MV-4-11 (cell line): ENCODE measurements around the gene SMC1B.
"Not testable (repeated sequence)": the region's sequence is repeated elsewhere in the genome, so short reads cannot be mapped to it uniquely, and the experiment has no call there.

Experiments used
- DNase-seq: peaks from one replicate; lab custom pipeline; 2025; lab: John Stamatoyannopoulos, UW

The SMC1B gene

DNA sequence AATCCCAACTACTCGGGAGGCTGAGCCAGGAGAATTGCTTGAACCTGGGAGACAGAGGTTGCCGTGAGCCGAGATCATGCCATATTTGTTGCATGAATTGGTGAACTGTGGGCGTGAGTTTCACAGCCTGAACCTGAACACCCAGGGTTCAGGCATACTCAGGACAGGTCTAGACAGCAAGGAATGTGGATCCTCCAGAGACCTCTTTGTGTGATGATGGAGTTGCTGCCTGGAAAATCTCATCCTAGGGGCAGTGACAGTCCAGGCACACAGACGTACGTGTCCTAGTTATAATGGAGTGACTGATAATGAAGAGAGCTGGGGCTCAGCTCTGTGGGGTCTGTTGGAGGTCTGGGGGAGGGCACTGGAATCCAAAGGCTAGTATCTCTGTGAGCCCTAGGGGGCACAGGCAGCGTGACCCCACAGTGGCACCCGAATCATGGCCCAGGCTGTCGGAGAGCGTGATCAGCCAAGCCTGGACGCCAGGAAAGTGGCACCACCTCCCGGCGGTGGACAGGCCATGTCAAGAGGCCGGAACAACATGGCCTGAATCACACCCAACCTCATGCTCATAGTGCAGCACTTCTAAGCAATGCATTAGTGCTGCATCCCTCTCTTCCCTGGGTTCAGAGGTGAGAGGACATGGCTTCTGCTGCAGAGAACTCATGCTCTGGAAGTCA, 31.8 kb upstream of the SMC1B start:
- DNase-seq: no peak

DNA sequence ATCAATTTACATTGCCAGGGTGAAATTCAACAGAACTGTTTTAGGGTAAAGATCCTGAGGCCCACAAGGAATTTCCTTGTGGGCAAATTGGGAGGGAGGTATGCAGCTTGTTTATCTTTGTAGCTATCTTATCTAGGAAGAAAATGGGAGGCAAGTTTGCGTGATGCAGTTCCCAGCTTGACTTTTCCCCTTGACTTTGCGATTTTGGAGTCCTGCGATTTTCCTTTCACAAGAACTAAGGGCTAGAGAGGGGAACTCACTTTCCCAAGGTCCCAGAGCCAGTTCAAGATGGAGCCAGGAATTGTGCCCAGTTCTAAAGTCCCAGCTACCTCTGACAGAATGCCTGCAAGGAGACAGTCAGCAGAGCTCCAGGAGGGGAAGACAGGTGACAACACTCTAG, 30.8 kb upstream of the SMC1B start:
- DNase-seq: no peak

DNA sequence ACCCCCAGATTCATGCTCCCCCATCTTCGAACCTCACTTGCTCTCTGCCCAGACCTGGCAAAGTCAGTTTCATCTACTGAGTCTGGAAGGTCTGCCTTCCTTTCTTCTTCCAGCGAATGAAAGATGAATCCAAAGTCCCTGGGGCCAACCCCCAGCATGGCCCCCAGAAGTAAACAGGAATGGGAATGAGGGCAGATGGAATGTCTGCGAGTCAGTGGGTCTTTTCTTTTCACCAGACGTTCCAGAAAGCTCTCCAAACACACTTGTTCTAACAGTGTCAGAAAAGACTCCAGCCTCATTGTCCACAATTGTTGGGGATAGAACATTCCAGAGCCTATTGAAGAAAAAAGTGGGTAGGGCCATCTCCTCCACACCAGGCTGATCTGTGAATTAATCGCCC, 28.7 kb upstream of the SMC1B start:
- DNase-seq: no peak

DNA sequence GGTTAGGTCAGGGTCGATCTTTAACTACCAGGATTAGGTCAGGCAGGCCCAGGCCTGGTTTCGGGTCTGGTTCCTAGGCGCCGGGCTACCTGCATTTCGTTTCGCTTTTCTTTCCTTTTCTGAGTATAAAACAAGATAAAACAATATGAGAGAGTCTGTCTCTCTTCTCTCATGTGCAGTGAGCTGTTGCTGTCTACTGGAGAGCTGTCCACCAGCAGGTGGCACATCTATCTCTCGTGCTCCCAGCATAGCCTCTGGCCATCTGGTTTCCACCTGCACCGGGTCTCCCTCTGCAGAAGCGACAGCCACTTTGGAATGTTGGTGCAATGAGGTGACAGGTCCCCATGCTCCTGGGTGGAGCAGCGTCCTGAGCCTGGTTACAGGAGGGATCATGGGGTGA, 27.7 kb upstream of the SMC1B start:
- DNase-seq: peak; percentile 24

DNA sequence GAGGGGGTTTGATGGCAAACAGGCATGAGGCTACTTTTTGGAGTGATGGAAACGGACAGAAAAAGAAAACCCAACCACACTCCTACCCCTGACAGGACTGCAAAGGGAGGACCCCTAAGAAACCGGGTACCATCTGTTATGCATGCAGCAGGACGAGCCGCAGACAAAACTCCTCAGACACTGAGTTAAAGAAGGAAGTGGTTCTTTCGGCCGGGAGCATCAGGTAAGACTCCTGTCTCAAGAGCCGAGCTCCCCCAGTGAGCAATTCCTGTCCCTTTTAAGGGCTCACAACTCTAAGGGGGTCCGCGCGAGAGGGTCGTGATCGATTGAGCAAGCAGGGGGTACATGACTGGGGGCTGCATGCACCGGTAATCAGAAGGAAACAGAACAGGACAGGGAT, 27.3 kb upstream of the SMC1B start:
- DNase-seq: not testable (repeated sequence)

DNA sequence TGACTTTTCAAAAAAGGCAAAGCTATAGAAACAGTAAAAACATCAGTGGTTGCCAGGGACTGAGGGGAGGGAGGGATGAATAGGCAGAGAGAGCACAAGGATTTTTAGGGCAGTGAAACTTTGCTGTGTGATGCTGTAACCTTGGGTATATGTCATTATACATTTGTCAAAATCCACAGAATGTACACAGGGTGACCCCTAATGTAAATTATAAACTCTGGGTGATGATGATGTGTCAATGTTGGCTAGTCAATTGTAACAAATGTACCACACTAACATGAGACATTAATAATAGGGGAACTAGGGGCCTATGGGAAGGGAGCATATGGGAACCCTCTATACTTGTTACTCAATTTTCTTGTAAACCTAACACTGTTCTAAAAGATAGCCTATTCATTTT, 24.9 kb upstream of the SMC1B start:
- peak; percentile 31 for DNase-seq

DNA sequence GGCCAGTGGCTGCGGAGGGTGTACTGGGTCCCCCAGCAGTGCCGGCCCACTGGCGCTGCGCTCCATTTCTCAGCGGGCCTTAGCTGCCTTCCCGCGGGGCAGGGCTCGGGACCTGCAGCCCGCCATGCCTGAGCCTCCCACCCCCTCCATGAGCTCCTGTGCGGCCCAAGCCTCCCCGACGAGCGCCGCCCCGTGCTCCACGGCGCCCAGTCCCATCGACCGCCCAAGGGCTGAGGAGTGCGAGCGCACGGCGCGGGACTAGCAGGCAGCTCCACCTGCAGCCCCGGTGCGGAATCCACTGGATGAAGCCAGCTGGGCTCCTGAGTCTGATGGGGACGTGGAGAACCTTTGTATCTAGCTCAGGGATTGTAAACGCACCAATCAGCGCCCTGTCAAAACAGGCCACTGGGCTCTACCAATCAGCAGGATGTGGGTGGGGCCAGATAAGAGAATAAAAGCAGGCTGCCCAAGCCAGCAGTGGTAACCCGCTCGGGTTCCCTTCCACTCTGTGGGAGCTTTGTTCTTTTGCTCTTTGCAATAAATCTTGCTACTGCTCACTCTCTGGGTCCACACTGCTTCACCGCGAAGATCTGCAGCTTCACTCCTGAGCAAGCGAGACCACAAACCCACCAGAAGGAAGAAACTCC, 23.6 kb upstream of the SMC1B start:
- peak; percentile 12 for DNase-seq

DNA sequence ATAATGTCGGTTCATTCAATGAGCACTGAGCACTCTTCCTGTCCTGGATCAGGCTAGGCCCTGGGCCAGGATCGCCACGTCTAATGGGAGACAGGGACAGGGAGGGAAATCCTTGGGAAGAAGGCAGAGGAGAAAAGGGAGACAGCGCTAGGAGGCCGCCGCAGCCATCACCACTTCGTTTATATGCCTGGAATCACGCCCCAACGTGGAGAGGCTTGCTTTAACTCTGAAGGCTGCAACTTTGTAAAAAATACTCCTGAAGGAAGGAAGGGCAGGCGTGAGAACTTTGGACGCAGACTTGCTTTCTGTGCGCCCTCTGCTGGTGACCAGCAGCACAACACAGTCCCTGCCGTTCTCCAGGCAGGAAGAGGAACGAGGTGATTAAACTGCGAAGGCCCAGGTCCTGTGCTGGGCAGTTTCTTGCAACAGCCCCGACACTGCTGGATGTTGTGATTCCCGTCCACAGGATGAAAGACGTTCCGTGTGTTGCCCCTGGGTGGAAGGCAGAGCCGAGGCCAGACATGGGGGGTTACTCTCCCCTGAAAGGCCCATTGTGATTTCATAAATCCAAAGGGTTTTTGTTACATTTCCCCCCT, 22.2 kb upstream of the SMC1B start:
- peak; percentile 83 for DNase-seq

DNA sequence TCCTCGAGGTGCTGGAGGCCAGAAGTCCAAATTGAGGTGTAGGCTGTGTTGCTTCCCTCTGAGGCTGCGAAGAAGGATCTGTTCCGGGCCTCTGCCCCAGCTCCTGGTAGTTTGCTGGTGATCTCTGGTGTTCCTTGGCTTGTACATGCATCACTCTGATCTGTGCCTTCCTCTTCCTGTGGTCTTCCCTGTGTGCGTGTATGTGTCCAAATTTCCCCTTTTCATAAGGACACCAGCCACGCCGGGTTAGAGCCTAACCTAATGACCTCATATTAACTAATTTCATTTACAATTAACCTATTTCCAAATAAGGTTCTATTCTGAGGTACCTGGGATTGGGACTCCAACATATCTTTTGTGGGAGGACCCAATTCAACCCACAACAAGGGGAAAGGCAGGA, 21.6 kb upstream of the SMC1B start:
- DNase-seq: peak; percentile 19

DNA sequence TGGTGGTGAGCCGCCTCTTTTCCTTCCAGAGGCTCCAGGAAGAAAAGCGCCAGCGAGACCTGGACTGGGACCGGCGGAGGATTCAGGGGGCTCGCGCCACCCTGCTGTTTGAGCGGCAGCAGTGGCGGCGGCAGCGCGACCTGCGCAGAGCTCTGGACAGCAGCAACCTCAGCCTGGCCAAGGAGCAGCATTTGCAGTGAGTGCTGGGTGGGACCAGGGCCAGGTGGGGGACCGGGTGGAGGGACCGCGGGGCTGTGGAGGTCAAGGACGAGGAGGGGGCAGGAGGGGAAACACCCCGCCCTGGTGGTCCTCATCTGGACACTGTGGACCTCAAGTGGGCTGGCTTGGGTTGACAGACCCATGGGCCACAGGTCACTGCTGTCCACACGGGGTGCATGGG, 17.5 kb upstream of the SMC1B start:
- DNase-seq: no peak

DNA sequence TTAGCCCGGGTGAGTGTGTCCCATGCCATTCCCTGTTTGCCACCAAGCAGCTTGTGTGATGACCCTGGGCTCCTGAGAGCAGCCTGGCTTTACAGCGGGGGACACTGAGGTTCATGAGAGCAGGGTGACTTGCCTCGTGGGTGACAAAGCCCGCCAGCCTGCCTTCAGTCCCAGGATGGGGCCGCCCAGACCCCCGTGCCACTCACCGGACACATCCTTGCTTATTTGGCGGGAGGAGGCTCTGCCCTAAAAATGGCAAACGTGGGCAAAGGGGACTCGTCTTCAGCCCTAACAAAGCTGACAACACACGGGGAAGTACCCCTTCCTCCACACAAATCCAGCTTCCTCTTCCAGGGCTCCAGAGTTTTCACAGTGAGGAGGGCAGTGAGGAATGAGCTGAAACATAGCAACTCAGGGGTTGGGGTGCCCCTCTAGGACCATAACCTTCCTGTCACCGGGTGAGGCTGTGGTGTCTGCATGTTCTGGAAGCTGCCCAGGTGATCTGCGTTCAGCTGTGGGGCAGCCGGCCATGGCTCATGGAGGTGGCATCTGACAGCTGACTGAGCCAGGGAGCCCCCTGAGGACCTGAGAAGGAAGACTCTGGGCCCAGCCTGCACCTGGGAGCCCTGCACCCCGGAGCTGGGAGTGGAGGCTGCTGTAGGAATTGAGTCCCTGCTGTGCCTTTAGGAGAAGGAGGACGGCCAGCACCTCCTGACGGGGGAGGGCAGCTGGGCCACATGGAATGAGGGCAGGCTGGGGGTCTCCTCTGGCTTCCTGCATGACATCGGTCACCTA, 16.8 kb upstream of the SMC1B start:
- DNase-seq: no peak

DNA sequence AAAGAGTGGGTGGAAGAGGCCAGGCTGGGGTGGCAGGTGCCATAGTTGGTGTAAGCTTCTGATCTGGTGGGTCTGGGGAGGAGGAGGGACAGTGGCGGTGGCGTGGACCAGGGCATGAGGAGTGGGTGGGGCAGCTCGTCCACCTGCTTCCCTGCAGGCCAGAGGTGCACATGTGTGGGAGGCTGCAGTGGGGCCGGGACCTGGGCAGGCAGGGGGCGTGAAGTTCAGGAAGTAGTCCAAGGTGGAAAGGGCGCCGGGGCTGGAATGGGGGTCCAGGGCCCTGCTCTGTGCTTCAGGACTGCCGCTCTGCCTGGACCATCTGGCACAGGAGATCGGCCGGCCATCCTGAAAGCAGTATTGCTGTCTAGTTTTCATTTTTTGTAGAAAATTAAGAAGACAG, 16.0 kb upstream of the SMC1B start:
- no peak for DNase-seq

DNA sequence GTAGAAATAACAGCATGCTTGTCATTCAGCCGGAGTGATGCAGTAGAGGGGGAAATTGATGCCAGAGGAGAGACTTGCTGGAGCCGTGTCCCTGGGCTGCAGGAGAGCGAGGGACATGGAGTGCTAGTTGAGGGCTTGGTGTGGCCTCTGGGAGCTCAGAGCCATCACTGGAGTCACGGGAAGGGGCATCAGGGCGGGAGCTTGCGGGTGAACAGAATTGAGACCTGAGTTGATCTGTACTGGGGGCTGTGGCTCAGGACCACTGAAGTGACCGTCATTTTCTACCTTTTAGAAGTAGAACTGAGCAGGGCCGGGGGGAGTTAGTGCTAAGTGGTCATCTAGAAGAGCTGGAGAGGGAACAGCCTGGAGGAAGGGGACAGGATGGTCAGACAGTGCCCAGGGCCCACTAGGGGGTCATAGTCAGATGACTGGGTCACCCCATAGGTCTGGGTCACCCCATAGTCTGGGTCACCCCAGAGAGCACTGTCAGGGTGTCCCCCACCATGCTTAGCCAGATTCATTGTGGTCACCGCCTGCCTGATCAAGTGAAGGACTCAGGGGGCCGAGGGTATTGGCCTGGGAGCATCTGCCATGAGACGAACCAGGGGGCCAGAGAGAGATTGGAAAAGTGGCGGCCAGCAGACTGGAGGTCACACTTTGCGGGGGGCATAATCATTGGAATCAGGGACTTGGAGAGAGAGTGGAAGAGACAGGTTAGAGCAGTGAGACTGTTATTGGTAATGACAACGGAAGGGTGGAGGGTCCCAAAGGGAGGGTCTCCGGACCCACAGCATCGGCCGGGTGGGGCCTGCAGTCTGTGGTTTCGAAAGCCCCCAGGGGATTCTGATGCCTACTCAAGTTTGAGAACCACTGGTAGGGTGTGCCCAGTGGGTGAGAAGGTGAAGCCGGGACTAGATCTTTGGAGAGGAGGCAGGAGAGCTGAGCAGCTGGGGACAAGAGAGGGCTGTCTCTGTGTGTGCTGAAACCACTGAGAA, 15.3 kb upstream of the SMC1B start:
- no peak for DNase-seq

DNA sequence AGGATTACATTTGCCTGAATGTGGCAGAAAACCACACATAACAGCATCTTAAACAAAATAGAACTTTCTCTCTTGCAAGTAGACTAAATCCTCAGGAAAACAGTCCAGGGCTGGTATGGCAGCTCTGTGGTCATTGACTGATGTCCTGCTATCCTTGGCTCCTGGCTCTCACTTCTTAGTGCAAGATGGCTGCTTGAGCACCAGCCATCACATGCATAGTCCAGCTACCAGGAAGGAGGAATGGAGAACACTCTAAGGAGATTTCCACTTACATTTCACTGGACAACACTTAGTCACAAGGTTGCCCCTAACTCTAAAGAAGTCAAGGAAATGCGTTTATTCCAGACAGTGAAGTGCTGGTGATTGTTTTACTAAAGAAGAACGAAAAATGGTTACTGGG, 13.7 kb upstream of the SMC1B start:
- no peak for DNase-seq

DNA sequence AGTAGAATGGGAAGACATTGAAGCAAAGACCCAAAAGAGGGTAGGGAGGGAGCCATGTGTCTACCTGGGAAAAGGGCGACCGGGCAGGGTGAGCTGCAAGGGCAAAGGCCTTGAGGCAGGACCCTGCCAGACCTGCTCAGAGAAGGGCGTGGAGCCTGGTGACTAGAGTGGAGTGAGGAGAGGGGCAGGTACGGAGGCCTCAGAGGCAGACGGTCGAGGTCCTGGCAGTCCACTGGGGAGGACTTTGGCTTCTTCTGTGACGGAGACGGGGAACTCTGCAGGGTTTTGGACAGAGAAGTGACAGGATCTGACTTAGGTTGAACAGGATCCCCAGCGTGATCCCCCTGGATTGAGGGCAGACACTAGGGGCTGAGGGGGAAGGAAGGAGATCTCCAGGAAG, 13.0 kb upstream of the SMC1B start:
- no peak for DNase-seq

DNA sequence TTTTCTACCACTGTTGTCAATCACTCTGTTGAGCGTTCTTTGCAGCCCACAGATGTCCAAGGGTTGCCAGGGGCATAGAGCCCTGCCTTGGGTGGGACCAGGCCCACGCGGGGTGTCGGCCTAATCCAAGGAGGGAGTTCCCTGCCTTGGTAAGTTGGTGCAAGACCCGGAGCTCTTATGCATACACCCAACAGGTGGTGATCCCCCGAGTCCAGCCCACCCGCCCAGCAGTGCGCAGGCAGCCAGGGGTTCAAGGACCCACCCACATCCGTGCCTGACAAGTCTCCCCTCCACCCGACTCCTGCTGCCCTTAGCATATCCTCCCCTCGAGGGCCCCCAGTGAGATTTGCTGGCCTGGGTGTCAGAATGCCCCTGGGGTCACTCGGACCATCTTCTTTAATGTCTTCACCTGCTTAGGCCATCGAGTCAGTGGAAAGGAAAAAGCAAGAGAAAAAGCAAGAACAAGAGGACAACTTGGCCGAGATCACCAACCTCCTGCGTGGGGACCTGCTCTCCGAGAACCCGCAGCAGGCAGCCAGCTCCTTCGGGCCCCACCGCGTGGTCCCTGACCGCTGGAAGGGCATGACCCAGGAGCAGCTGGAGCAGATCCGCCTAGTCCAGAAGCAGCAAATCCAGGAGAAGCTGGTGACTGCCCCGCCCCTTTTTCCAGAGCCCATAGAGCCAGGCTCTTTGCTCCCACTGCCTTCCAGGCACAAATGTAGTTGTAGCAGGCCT, 12.3 kb upstream of the SMC1B start:
- no peak for DNase-seq

DNA sequence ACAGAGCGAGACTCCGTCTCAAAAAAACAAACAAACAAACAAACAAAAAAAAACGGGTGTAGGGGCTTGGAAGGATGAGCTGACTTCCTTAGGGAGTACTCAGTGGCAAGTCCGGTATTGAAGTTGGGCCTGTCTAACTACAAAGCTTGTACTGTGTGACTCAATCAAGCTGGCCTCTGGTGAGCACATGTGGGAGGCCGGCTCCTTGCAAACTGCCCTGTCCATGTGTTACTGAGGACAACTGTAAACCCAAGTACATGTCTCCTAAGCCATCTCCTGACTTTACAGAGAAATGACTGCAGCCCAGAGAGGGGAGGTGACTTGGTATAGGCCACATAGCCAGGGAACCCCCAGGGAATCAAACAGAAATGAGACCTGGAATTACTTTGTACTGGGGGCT, 11.7 kb upstream of the SMC1B start:
- no peak for DNase-seq

DNA sequence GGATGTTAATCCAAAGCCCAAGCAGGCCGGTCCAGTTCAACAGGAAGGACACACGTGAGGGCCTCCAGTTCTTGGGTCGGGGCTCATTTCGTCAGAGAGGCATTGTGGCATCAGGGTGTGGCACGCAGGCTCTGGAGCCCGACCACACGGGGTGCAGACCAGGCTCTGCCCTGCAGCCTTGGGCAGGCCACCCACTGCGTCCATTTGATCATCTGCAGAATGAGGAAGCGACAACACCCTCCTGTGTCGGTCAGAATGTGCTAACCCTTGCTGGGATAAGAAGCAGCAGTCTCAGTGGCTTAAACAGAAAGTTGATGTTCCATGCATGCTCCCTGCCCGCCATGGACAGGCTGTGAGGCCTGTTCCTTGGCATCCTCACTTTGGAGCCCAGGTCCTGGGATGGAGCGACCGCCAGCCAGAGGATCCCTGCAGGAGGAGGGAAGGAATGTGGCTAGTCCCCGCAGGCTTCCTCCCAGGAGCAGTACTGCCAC, 10.9 kb upstream of the SMC1B start:
- DNase-seq: peak; percentile 96

DNA sequence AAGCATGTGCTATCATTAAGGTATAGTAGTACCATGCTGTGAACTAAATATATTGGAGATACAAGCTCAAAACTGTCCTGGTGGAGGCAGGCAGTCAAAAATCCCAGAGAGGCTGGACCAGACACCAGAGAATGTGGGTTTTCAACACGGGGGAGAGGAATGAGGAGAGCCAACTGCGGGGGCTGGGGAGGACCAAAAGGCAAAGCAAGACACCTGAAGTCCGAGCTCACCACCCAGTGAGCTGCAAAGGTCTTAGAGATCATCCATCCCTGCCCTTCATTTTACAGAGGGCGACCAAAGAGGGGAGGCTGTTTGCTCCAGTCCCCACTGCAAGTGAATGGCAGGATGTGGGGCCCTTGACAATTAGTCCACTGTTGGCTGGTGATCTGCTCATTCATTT, 10.1 kb upstream of the SMC1B start:
- DNase-seq: no peak

DNA sequence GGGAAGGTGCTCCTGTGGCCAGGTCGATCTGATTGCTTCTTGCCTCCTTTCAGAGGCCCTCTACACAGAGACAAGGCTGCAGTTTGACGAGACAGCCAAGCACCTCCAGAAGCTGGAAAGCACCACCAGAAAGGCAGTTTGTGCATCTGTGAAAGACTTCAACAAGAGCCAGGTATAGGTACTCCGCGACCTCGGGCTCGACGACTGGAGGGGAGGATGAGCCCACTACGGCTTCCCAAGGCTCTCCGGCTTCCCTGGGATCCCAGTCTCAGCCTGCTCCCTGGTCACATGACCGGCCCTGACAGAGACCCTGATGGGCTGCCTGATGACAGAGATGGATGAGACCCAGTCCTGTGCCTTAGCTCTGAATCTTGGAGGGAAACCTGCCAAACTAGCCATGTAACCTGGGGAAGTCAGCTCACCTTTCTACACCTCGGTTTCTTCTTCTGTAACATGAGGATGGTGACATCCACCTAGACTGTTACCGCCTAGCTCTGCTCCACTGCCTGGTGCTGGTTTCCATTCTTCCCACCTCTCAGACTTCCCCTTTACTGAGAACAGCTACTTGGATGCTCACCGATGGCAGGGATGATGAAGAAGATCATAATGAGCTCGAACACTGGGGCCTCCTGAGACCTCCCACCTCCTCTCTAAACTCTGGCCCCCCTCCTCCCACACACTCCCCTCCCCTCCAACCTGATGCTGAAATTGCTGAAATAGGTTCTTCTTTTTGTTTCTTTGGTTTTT, 9.0 kb upstream of the SMC1B start:
- peak; percentile 10 for DNase-seq
